ENCODE results near the gene CRIP2. TPM values are rescaled to one million over a fixed set of nuclear protein-coding genes. Genes with fewer than 3 reads are reported as not detected.
A peak's percentile ranks its signal among the peaks of the same experiment; 100 is the strongest.

Gene CRIP2
- total and polyA plus RNA-seq, 10 of the 15 experiments (the other 5 are each of a cell fraction or from before 2014, with no cell fraction given): 0.04 to 0.62 (median 0.37) TPM; not detected in 5

DNA sequence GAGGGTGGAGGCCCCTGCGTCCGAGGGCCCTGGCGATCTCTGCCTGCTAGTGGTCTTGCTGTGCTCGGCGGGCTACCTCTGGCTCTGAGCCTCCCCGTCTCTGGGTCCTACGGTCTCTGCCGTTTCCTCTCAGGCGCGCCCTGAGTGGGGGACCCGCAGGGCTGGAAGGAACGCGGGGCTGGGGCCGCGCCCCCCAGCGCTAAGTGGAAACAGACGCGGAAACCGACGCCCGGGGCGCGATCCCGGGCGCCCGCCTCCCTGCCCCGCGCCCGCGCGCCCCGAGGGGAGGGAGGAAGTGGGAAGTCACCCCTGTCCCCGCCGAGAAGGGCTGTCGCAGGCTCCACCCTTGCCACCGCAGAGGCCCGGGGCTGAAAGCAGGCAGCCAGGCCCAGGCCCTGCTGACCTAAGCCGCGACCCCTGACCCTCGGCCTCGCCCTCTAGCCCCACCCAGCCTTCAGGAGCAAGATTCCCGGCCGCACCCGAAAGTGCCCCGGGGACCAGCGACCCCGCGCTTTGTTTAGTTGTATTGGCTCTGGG is 12.9 kb downstream of the CRIP2 start (continued):
- TF ChIP-seq MXI1 (IDR thresholded peaks at IDR 0.05; ENCODE audit: low read depth, low read length) (peak; percentile 52; the same call in 1 of the 2 replicates), IKZF1 (conservative IDR thresholded peaks at IDR 0.05) (peak; percentile 78), CBFB (IDR thresholded peaks at IDR 0.05; ENCODE audit: low read depth) (no peak)

DNA sequence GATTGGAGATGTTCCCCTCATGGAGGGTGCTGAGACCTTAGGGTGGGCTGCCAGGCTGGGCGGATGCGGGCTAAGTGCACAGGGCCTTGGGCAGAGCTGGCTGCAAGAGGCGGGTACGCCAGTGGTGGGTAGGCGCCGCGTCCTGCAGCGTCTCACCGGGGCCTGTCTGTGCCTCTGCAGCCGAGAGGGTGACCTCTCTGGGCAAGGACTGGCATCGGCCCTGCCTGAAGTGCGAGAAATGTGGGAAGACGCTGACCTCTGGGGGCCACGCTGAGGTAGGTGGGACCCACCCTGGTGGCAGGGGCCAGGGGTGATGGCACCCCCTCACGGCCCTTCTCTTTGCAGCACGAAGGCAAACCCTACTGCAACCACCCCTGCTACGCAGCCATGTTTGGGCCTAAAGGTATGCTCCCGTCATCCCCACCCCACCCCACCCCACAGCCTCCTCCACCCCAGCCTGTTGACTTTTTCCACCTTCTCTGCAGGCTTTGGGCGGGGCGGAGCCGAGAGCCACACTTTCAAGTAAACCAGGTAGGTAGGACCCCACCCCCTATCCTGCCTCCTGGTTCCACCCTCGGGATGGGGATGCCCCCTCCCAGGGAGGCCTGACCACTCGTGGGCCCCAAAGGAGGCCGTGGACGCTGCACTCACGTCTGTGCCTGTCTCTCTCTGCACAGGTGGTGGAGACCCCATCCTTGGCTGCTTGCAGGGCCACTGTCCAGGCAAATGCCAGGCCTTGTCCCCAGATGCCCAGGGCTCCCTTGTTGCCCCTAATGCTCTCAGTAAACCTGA is 13.6 kb downstream of the CRIP2 start:
- ChIA-PET SMC1A (ENCODE audit: uncharacterized antibody, unreplicated experiment) (interaction anchor here (2.1 to 2.7 kb wide), 2 partner anchors 7 to 117 kb away, joined by 20 to 39 read pairs; no protein-coding TSS in a partner anchor), CTCF (interaction anchor here (1.0 to 4.4 kb wide), 3 partner anchors 7 to 117 kb away, joined by 3 to 103 read pairs (median 67); no protein-coding TSS in a partner anchor), RAD21 (ENCODE audit: unreplicated experiment) (interaction anchor here (2.5 kb wide), 1 partner anchor 7 kb away, joined by 74 read pairs; no protein-coding TSS in a partner anchor), POLR2A (interaction anchor here (1.8 kb wide), 1 partner anchor 118 kb away, joined by 4 read pairs; no protein-coding TSS in a partner anchor)
- H3K4me1 ChIP-seq (ENCODE audit: control insufficient read depth, insufficient read depth, low read length): peaks cover 28% of the 10 kb centered on the region
- H3K4me3 ChIP-seq: peak overlapping the region; percentile 84
- H3K36me3 ChIP-seq (ENCODE audit: control insufficient read depth in 2 of 2, insufficient read depth in 2 of 2, low read length in 1 of 2): no peaks in the 10 kb centered on the region
- no peaks in the 10 kb centered on the region for H4K20me1 ChIP-seq (ENCODE audit: control insufficient read depth, insufficient read depth)
- 3% methylated on average over 25 of the region's 26 CpGs for WGBS (ENCODE audit: insufficient coverage, insufficient replicate concordance, low lambda C conversion rate, missing lambda C conversion rate)
- no peaks in the 10 kb centered on the region for H3K27me3 ChIP-seq (replicated peaks in 1 of 2; ENCODE audit: control insufficient read depth in 2 of 2, insufficient read depth in 2 of 2, low read length in 1 of 2)
- ATAC-seq: no peak
- peak overlapping the region; percentile 100 for H3K4me2 ChIP-seq (ENCODE audit: control insufficient read depth, insufficient read depth)
- TF ChIP-seq GABPA (IDR thresholded peaks at IDR 0.05; ENCODE audit: low read depth) (no peak), POLR2AphosphoS2 (IDR thresholded peaks at IDR 0.05; ENCODE audit: low read depth, low read length) (0 out of 2 replicates have a peak, but pooled peaks have one; percentile 62), NR2F1 (conservative IDR thresholded peaks at IDR 0.05) (peak; percentile 53; the same call in 1 of the 2 replicates), DPF2 (IDR thresholded peaks at IDR 0.05) (0 out of 2 replicates have a peak, but pooled peaks have one; percentile 7), FOXK2 (IDR thresholded peaks at IDR 0.05) (no peak)
- TF ChIP-seq, protein P1, sequence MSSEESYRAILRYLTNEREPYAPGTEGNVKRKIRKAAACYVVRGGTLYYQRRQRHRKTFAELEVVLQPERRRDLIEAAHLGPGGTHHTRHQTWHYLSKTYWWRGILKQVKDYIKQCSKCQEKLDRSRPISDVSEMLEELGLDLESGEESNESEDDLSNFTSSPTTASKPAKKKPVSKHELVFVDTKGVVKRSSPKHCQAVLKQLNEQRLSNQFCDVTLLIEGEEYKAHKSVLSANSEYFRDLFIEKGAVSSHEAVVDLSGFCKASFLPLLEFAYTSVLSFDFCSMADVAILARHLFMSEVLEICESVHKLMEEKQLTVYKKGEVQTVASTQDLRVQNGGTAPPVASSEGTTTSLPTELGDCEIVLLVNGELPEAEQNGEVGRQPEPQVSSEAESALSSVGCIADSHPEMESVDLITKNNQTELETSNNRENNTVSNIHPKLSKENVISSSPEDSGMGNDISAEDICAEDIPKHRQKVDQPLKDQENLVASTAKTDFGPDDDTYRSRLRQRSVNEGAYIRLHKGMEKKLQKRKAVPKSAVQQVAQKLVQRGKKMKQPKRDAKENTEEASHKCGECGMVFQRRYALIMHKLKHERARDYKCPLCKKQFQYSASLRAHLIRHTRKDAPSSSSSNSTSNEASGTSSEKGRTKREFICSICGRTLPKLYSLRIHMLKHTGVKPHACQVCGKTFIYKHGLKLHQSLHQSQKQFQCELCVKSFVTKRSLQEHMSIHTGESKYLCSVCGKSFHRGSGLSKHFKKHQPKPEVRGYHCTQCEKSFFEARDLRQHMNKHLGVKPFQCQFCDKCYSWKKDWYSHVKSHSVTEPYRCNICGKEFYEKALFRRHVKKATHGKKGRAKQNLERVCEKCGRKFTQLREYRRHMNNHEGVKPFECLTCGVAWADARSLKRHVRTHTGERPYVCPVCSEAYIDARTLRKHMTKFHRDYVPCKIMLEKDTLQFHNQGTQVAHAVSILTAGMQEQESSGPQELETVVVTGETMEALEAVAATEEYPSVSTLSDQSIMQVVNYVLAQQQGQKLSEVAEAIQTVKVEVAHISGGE (CRISPR knock-in tag; IDR thresholded peaks at IDR 0.05): no peak
- TF ChIP-seq, protein P2, sequence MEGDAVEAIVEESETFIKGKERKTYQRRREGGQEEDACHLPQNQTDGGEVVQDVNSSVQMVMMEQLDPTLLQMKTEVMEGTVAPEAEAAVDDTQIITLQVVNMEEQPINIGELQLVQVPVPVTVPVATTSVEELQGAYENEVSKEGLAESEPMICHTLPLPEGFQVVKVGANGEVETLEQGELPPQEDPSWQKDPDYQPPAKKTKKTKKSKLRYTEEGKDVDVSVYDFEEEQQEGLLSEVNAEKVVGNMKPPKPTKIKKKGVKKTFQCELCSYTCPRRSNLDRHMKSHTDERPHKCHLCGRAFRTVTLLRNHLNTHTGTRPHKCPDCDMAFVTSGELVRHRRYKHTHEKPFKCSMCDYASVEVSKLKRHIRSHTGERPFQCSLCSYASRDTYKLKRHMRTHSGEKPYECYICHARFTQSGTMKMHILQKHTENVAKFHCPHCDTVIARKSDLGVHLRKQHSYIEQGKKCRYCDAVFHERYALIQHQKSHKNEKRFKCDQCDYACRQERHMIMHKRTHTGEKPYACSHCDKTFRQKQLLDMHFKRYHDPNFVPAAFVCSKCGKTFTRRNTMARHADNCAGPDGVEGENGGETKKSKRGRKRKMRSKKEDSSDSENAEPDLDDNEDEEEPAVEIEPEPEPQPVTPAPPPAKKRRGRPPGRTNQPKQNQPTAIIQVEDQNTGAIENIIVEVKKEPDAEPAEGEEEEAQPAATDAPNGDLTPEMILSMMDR (IDR thresholded peaks at IDR 0.05 in 2 of 3, conservative IDR thresholded peaks at IDR 0.05 in 1 of 3; ENCODE audit: control insufficient read depth in 2 of 3, extremely low read depth in 1 of 3, insufficient read depth in 1 of 3, low read depth in 3 of 3, low read length in 3 of 3): peak in 1 of 3 experiments; percentile 23; a peak in 1 of 6 replicates
- TF ChIP-seq, protein P3, sequence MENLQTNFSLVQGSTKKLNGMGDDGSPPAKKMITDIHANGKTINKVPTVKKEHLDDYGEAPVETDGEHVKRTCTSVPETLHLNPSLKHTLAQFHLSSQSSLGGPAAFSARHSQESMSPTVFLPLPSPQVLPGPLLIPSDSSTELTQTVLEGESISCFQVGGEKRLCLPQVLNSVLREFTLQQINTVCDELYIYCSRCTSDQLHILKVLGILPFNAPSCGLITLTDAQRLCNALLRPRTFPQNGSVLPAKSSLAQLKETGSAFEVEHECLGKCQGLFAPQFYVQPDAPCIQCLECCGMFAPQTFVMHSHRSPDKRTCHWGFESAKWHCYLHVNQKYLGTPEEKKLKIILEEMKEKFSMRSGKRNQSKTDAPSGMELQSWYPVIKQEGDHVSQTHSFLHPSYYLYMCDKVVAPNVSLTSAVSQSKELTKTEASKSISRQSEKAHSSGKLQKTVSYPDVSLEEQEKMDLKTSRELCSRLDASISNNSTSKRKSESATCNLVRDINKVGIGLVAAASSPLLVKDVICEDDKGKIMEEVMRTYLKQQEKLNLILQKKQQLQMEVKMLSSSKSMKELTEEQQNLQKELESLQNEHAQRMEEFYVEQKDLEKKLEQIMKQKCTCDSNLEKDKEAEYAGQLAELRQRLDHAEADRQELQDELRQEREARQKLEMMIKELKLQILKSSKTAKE (IDR thresholded peaks at IDR 0.05; ENCODE audit: low read depth, poor library complexity, severe bottlenecking): no peak
- peak overlapping the region; percentile 42 for H3K27ac ChIP-seq (ENCODE audit: control insufficient read depth, insufficient read depth)
- intact Hi-C loops (cut with micrococcal nuclease; ENCODE audit: unreplicated experiment) (loop anchor here (10.0 kb wide), 1 partner anchor 423 kb away; the partner anchor contains the start of gene GPR132), in situ Hi-C loops (cut with MboI) (loop anchor here (5.0 kb wide), 1 partner anchor 116 kb away; no protein-coding TSS in a partner anchor)
- peak; percentile 38 for FAIRE-seq
- peaks cover 8% of the 10 kb centered on the region for H3K79me2 ChIP-seq (ENCODE audit: control insufficient read depth, insufficient read depth, low read length)
- H3K9ac ChIP-seq (ENCODE audit: control insufficient read depth, insufficient read depth, low read length): peak overlapping the region; percentile 72
- peak overlapping the region; percentile 56 for H2AFZ ChIP-seq (ENCODE audit: control insufficient read depth, low read depth, low read length)
- BruUV-seq (replicated peaks): TSS peak; percentile 76
- DNase-seq (ENCODE audit: low read depth, low spot score): no peak
- H3K9me3 ChIP-seq (replicated peaks; ENCODE audit: control insufficient read depth, insufficient read depth, low read length): no peaks in the 10 kb centered on the region
